GM21529 (cell line): Measurements from ENCODE around the gene ZNF236.

Source experiments
- ATAC-seq: cut with Tn5 transposase; IDR thresholded peaks from one replicate; pipeline ENCODE4 v1.9.1; 2021; ENCODE audit not compliant: unreplicated experiment

ZNF236 gene

GRCh38 chr18:76970770-76971559, 148.6 kb downstream of the ZNF236 start:
- ATAC-seq, result no peak

GRCh38 chr18:76972241-76972640, 149.9 kb downstream of the ZNF236 start:
- no peak for ATAC-seq

- ATAC-seq, result no peak
These were observed 150.6 kb downstream of the ZNF236 start for GRCh38 chr18:76972846-76973519.

- no peak for ATAC-seq
These were observed 151.3 kb downstream of the ZNF236 start for GRCh38 chr18:76973520-76974266.

- no peak for ATAC-seq
These were observed 152.0 kb downstream of the ZNF236 start for GRCh38 chr18:76974386-76974785.

GRCh38 chr18:76975577-76976110, 153.3 kb downstream of the ZNF236 start:
- ATAC-seq, result no peak

GRCh38 chr18:76977108-76977621, 154.8 kb downstream of the ZNF236 start:
- ATAC-seq, result no peak

GRCh38 chr18:76977684-76978232, 155.4 kb downstream of the ZNF236 start:
- no peak for ATAC-seq

GRCh38 chr18:76978616-76979015, 156.3 kb downstream of the ZNF236 start:
- ATAC-seq, result no peak

GRCh38 chr18:76979111-76979751, 156.9 kb downstream of the ZNF236 start:
- ATAC-seq, result no peak

- ATAC-seq, result no peak
These were observed 157.5 kb downstream of the ZNF236 start for GRCh38 chr18:76979906-76980305.

GRCh38 chr18:76980663-76981395, 158.5 kb downstream of the ZNF236 start:
- ATAC-seq, result peak; percentile 29

GRCh38 chr18:76981396-76981968, 159.1 kb downstream of the ZNF236 start:
- peak; percentile 55 for ATAC-seq

GRCh38 chr18:76982038-76982437, 159.7 kb downstream of the ZNF236 start:
- no peak for ATAC-seq

GRCh38 chr18:76982841-76983583, 160.7 kb downstream of the ZNF236 start:
- ATAC-seq, result peak; percentile 72

- no peak for ATAC-seq
These were observed 161.3 kb downstream of the ZNF236 start for GRCh38 chr18:76983613-76984051.

- ATAC-seq, result no peak
These were observed 162.1 kb downstream of the ZNF236 start for GRCh38 chr18:76984193-76985155.
